Upper lobe of left lung (tissue), 4 donors: ENCODE data around the gene RBM18.

ENCODE experiments used
- CTCF ChIP-seq, 6 experiments: fragments of 450-650 bp in 4 of 6; fragments of 200-600 bp in 2 of 6; sonication (generic) in 2 of 6; IDR thresholded peaks; one replicate each; pipeline ENCODE4 v1.5.1; 2016 to 2019; ENCODE audit warnings: antibody characterized with exemption in 6 of 6
- EP300 ChIP-seq, 4 donors: sonication (generic); formaldehyde crosslinking; IDR thresholded peaks; one replicate each; pipeline ENCODE4 v1.5.1; 2017; ENCODE audit warnings: antibody characterized with exemption in 4 of 4, control low read depth in 2 of 4
- POLR2A ChIP-seq, 4 donors: fragments of 450-650 bp; IDR thresholded peaks; one replicate each; pipeline ENCODE4 v1.5.1; 2016 to 2017; ENCODE audit warnings: antibody characterized with exemption in 4 of 4, mild to moderate bottlenecking in 2 of 4
- POLR2AphosphoS5 ChIP-seq, 2 donors: sonication (generic); formaldehyde crosslinking; IDR thresholded peaks; one replicate each; pipeline ENCODE4 v1.5.1; 2017; ENCODE audit warnings: antibody characterized with exemption in 2 of 2

GRCh38 chr9:122216138-122216797 is 48.4 kb downstream of the RBM18 start:
- TF ChIP-seq CTCF (IDR thresholded peaks at IDR 0.05) (no peak), POLR2A (IDR thresholded peaks at IDR 0.05) (no peak), POLR2AphosphoS5 (IDR thresholded peaks at IDR 0.05) (no peak), EP300 (IDR thresholded peaks at IDR 0.05) (no peak)
